ENCODE results near the gene CHRNA1. TPM values are rescaled to one million over a fixed set of nuclear protein-coding genes. Genes with fewer than 3 reads are reported as not detected.

CHRNA1 gene
- total RNA-seq (under 1 TPM; 0.17 to 0.19 TPM), total RNA-seq (0 to 1.7 (median 0) reads per million in 172 experiments)
- polyA plus RNA-seq (2013, experiment 1 of 2), result not detected
- 3.1 TPM for polyA plus RNA-seq (2013, experiment 2 of 2)

DNA sequence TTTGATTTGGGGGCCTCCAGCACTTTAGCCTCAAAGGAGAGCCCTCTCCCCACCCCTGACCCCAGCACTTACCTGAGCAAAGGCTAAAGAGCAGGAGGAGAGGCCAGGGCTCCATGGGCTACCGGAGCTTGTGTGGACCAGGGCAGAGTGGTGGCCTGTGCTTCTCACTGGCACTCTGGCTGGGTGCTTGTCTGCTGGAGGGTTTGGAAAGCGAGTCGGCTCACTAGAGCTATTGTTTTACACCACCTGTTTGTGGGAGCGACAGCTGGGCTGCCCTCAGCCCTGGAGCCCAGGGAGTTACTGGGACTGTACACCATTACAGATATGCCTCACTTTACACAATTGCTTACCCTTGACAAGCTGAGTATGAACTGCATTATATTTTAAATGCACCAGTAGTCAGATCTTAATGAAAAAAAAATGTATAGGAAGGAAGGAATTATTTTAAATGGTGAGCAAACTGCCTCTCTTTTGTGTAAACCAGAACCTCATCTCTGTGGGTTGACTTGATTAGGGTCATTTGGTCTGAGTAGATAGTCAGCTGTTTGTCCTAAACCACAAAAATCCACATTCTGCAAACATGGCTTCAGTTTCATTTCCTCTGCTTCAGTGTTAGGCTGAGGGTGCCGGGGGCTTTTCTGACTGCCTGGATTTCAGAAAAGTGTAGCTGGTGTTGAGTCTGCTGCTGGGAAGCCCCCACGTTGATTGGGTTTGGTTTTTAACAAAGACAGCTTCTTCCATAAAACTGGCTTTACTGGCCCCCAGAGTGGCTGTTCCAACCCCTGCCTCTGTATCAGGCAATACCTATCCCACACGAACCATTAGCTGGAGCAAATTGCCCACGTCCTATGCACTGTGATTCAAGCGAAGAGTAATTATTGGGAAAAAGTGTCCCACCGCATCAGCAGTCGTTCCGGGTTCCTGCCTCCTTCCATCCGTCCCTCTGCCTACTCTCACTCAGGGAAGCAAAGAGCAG is at the start of gene CHRNA1:
Gene CHRNA1, minus strand, starts transcription at position 193 of the 976 bp plus-strand sequence. Its CDS starts 78 bp downstream, at position 115.
- ChIA-PET CTCF (no interaction called here), POLR2A (no interaction called here)
- intact Hi-C loops (cut with DNase I, micrococcal nuclease), result no loop called here
- Mint-ChIP-seq H3K9me3 (no peaks in the 10 kb centered on the region), H3K27me3 (no peaks in the 10 kb centered on the region), H3K36me3 (ENCODE audit: low read depth) (no peaks in the 10 kb centered on the region), H3K4me3 (no peak within 1 kb of the TSS), H3K27ac (no peak within 1 kb of the TSS), H3K4me1 (ENCODE audit: low read depth) (peaks cover 8% of the 10 kb centered on the region)
- DNase-seq (no peak), ATAC-seq (ENCODE audit: poor library complexity) (no peak)
- Histone ChIP-seq H3K4me1 (ENCODE audit: insufficient read depth, low read length) (no peaks in the 10 kb centered on the region), H3K27ac (ENCODE audit: low read depth in 1 of 2, low read length in 2 of 2) (no peak within 1 kb of the TSS), H3K4me3 (ENCODE audit: low read length) (no peak within 1 kb of the TSS), H3K27me3 (ENCODE audit: control insufficient read depth in 1 of 2, insufficient read depth in 2 of 2, low read length in 2 of 2) (no peaks in the 10 kb centered on the region), H3K36me3 (ENCODE audit: insufficient read depth, low read length) (no peaks in the 10 kb centered on the region), H3K9me3 (ENCODE audit: control insufficient read depth in 1 of 2, insufficient read depth in 1 of 2, low read length in 2 of 2) (no peaks in the 10 kb centered on the region)
- TF ChIP-seq CTCF (IDR thresholded peaks at IDR 0.05), result no peak

DNA sequence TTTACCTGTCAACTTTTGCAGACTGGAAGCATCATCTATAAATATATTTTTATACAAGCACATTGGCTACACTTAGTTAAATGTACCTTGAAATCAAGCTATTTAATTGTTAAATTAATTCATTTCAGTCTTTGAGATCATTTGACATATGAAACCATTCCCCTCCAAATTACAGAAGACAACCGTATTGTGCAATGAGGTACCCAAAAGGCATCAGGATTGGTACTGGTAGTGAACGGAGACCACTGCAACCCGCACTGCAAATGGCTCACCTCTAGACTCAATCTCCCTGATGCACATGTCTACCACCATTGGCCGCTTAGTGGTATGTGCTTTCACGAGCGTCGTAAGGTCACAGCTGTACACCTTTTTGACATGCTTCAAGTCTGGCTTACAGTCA is 47.8 kb upstream of the CHRNA1 start:
- H3K4me3 ChIP-seq (ENCODE audit: low read length), result no peak overlapping the region
- ChIA-PET CTCF (no interaction called here), POLR2A (no interaction called here)
- Mint-ChIP-seq H3K4me1 (ENCODE audit: low read depth) (no peaks in the 10 kb centered on the region), H3K9me3 (no peaks in the 10 kb centered on the region), H3K36me3 (ENCODE audit: low read depth) (no peaks in the 10 kb centered on the region), H3K27ac (no peak overlapping the region), H3K27me3 (no peaks in the 10 kb centered on the region), H3K4me3 (no peak overlapping the region)
- H3K27ac ChIP-seq (ENCODE audit: low read depth in 1 of 2, low read length in 2 of 2), result no peak overlapping the region
- no peaks in the 10 kb centered on the region for H3K9me3 ChIP-seq (ENCODE audit: control insufficient read depth in 1 of 2, insufficient read depth in 1 of 2, low read length in 2 of 2)
- H3K4me1 ChIP-seq (ENCODE audit: insufficient read depth, low read length), result no peaks in the 10 kb centered on the region
- intact Hi-C loops (cut with DNase I, micrococcal nuclease), result no loop called here
- no peaks in the 10 kb centered on the region for H3K36me3 ChIP-seq (ENCODE audit: insufficient read depth, low read length)
- ATAC-seq (ENCODE audit: poor library complexity), result no peak
- no peak for TF ChIP-seq CTCF (IDR thresholded peaks at IDR 0.05)
- no peaks in the 10 kb centered on the region for H3K27me3 ChIP-seq (ENCODE audit: control insufficient read depth in 1 of 2, insufficient read depth in 2 of 2, low read length in 2 of 2)
- no peak for DNase-seq

DNA sequence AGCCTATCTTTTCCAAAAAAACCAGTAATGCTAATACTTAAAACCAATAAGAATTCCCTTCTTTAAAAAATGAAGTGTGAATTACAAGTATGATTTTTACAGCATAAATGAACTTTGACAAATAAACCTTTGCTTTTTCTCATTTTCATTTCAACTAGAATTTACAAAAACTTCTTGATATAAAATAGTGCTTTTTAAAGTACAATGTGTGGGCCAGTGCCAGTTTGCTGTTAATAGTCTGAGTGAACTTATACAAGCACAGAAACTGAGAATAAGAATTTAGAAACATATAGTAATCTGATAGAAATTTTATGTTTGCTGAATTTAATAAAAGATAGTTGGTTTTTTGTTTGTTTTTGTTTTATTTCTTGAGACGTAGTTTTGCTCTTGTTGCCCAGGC is 43.7 kb upstream of the CHRNA1 start:
- Histone ChIP-seq H3K27me3 (ENCODE audit: control insufficient read depth in 1 of 2, insufficient read depth in 2 of 2, low read length in 2 of 2) (no peaks in the 10 kb centered on the region), H3K27ac (ENCODE audit: low read depth in 1 of 2, low read length in 2 of 2) (no peak overlapping the region), H3K9me3 (ENCODE audit: control insufficient read depth in 1 of 2, insufficient read depth in 1 of 2, low read length in 2 of 2) (no peaks in the 10 kb centered on the region), H3K36me3 (ENCODE audit: insufficient read depth, low read length) (no peaks in the 10 kb centered on the region), H3K4me3 (ENCODE audit: low read length) (no peak overlapping the region), H3K4me1 (ENCODE audit: insufficient read depth, low read length) (no peaks in the 10 kb centered on the region)
- Mint-ChIP-seq H3K36me3 (ENCODE audit: low read depth) (no peaks in the 10 kb centered on the region), H3K27ac (no peak overlapping the region), H3K4me1 (ENCODE audit: low read depth) (no peaks in the 10 kb centered on the region), H3K4me3 (no peak overlapping the region), H3K27me3 (no peaks in the 10 kb centered on the region), H3K9me3 (no peaks in the 10 kb centered on the region)
- intact Hi-C loops (cut with DNase I, micrococcal nuclease), result no loop called here
- POLR2A ChIA-PET, result no interaction called here
- TF ChIP-seq CTCF (IDR thresholded peaks at IDR 0.05), result no peak
- ATAC-seq (ENCODE audit: poor library complexity) (no peak), DNase-seq (no peak)
- CTCF ChIA-PET, result no interaction called here

Data from CD4-positive, alpha-beta T cell (primary cell).